NCI-H460 (cell line): ENCODE data around the gene TLCD2. TPM values are rescaled to one million over a fixed set of nuclear protein-coding genes. Genes with fewer than 3 reads are reported as not detected.
"Not testable (repeated sequence)": the region's sequence is repeated elsewhere in the genome, so short reads cannot be mapped to it uniquely, and the experiment has no call there.

Experiments used
- DNase-seq: peaks from one replicate; pipeline ENCODE4 v3.0.0-alpha.2; 2016; ENCODE audit warnings: low read depth; ENCODE audit errors: extremely low read depth
- total RNA-seq: library from RNA; depleted of rRNA; stranded (reverse); fragments of >200 nt; shearing (Covaris generic); gene quantifications from 2 replicates; pipeline ENCODE4 v1.2.3, GENCODE V29; 2014

The TLCD2 gene
- total RNA-seq, 1 experiment from 2014 or later: 1.6 TPM

DNA sequence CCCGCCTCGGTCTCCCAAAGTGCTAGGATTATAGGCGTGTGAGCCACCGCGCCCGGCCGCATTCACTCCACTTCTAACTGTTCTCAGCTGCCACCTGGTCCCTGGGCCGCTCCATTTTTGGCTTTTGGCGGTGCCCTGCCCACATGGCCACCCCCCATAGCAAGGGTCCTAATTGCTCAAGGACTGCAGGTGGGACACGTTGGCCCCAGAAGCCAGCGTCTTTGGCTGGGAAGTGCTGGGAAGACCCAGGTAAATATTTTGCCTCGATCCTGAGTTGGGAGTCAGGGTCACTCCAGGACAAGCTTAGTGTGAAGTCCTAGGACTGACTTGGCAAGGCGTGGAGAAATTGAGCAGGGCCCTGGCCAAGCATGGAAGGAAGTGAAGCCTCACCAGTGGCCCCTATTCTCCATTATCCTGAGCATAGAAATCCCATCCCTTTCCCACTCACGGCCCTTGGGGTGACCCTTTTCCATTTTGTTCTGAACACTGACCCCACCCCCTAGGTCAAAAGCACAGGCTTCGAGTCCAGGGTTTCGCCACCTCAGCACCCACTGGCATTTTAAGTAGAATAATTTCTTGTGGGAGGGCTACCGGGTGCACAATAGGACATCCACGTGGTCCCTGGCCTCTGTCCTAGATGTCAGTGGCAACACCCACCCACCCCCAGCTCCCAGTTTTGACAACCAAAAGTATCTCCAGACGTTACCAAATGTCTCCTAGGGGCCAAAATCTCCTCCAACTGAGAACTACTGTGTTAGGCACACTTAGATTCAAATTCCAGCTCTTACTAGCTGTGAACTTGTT is 8.4 kb upstream of the TLCD2 start:
- DNase-seq: no peak

DNA sequence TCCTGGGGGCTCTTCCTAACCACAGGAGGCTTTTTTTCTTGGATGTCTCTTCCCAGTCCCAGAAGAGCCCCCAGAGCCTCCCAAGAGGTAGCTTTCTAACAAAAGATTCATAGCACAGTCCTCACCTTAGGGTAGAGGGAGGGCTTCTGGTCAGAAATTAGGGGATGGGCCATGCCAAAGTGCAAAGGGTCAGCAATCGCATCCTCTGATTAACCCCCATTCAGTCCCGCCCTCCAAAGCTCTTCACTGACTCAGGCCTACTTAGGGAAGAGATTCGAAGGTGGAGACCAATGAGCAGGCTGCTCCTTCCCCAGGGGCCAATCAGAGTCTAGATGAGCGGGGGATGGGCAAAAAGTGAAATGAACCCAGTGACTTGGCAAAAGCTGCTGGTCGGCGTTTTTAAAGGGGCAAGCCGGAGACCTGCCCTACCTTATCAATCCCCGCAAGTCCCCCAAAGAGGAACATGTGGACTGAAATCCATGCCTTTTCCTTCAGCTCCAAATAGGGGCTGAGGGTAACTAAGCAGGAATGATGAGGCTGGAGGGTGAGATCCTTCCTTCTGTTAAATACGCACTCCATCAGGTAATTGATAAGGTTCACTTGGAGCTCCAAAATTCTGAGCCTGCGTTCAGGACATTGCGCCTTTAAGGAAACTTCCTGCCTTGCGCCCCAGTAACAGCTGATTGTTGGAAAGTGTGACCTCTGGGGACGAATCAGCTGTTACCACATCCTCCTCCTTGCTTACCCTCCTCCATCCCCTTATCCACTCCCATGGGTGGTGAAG is 6.9 kb upstream of the TLCD2 start:
- peak; percentile 100 for DNase-seq

DNA sequence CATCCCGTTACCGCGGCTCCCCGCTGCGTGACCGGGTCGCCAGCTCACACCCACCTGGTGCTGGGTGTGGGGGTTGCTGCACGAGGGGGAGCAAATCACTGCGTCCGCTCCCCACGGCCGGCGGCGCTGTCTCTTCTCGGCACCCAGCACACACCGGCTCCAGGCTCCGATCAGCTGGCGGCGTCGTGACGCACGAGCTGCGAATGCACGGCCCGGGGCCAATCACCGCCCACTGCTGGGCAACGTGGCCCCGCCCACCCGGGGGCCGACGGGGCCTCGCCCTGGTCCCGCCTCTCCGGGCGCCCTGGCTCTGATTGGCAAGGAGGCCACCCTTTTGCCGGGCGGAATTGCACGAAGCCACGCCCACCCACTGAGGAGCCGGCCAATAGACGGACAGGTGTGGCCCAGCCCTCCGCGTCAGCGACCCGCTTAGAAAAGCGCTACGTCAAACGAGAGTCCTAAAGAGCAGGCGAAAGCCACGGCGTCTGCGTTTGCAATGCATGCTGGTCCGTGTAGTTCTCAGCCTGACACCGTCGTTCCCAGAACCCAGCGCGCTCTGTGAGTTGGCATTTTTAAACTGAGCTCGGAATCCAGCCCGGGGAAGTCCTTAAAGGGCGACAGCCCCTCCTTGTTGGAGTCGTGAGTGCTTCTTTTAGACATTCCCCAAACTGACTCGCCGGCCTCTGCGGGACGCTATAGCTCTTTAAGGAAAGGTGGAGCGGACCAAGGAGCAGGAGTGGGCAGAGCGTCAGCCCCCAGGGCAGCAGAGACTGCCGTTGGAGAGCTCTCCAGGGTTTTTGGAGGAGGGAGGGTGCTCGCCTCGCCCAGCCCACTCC is 6.1 kb upstream of the TLCD2 start:
- DNase-seq: peak; percentile 100

DNA sequence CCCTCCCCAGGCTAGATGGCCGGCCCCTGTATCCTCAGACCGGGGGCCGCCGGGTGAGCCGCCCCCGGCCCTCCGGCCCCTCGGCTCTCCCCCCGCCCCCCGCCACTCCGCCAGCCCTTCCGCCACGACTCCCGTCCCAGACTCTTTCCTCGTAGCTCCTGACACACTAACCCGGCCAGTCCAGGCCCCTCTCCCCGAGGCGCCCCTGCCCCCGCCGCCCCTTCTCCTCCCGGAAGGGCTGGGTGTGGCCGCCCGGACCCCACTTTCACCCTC is 5.6 kb upstream of the TLCD2 start:
- no peak for DNase-seq

DNA sequence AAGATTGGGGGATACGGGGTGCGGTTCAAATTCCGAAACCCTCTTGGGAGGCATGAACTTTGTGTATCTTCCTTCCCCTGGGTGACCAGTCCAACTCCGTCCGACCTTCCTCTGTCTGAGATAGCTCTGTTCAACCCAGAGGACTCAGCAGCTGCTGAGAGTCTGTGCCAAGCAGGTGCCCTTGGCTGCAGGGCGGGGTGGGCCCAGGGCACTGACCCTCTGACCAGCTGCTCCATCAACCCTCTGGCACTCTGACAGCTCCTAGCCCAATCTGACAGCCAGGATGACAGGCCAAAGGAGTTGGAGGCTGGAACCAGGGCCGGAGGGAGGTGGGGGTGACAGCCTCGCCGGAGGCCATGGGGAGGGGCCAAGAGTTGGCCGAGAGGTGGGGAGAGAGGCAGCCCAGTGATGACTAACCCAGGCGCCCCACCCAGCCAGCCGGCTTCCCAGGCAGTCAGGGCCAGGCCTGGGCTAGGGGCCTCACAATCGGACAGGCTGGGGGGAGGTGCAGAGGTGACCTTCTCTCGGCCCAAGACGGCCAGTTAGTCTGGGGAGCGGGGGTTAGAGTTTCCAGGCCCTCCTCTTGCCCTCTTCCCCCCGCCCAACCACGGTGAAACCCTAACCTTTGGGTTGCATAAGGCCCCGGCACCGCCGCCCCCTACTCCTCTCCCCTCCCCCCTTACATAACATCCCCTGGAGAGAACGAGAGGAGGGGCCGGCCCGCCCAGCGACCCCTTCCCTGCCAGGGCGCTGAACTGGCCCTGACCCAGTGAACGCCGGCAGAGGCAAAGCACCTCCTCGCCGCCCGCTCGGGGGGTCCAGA is 5.0 kb upstream of the TLCD2 start:
- peak; percentile 85 for DNase-seq

DNA sequence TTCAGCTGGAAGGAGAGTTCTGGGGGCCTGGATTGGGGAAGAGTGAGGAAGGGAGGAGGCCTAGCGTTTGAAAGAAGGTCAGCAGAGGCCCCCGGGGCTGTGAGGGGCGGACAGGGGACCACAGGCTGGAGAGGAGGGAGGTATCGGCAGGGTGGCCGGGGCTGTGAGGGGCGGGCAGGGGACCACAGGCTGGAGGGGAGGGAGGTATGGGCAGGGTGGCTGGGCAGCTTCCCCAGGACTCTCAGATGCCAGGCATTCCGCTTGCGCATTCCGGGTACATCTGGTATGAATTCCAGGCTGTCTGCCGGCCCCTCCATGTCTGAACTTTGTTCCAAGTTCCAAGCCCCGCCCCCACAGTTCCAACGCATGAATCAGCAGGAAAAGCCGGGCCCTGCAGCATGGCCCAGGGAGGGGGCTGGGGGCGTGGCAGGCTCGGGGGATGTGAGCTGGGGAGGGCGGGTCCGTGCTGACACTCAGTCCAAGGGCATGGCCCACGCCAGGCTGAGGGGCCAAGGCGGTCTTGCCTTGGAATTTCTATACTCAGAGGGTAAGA is 4.3 kb upstream of the TLCD2 start:
- peak; percentile 94 for DNase-seq

DNA sequence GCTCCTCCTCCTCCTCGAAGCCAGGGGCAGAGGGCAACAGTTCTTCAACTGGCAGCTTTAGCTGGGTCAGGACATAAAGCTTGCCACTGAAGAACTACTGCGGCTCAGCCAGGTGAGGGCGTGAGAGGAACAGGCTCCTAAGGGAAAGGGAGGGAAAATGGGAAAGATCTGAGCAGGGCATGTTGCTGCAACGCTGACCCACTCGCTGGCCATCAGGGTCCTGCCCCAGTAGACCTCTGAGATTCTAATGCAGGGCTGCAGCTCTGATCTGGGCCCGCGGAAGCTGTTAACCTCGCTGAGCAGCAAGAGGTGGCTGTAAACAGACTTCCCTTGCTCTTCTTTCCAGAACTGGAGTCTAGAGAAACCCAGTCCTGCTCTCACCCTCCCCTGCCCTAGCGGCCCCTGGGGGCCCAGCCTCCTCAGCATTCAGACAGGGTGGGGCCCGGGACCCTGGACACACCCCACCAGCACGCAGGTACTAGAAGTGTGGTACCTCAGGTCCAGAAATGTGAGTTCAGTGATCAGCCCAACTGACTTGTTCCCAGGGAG is 3.8 kb upstream of the TLCD2 start:
- peak; percentile 71 for DNase-seq

DNA sequence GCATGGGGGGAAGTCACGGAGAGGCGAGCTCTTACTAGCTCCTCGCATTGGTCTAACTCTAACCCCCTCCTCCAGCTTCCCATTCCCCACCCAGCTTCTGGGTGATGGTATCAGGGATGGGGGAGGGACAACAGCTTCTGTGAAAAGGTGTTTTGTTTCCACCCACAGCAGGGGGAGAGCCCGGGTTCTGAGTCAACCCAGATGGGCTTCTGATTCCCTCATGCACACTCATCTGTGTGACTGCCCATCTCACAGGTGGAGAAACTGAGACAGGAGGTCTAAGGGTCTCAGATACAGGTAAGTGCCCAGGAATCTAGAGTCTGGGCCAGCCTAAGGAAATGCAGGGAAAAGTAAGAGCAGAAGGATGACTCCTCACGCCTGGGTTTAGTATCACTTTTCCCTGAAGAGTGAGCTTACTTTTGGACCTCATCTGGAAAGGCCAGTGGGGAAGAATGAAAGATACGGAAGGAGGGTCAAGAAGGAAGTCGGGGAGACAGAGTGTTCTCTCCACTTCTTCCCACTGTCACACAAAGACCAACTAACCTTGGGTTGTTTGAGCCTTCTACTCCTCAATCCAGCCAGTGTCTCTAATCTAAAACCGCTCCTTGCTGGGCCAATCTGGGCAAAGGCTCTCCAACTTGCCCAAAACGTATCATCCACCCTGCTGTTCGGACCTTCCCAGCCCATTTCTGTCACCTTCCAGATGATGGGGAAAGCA is 3.1 kb upstream of the TLCD2 start:
- no peak for DNase-seq

DNA sequence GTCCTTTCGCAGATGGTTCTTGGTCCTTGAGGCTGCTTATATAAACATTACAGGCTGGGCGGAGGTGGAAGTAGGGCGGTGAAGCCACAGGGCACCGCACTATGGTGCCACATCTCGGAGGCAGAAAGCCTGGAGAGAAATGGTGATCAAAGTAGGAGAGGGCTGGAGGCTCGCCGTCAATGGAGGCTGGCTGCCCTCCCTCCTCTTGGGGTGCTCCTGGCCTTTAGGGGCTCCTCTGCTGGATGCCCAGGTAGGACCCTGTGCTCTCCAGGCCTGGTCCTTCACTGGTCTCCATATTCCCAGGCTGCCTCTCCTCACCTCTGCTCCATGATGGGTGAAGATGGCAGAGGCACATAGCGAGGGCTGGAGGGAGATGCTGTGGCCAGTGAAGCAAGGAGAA is 2.1 kb upstream of the TLCD2 start:
- no peak for DNase-seq

DNA sequence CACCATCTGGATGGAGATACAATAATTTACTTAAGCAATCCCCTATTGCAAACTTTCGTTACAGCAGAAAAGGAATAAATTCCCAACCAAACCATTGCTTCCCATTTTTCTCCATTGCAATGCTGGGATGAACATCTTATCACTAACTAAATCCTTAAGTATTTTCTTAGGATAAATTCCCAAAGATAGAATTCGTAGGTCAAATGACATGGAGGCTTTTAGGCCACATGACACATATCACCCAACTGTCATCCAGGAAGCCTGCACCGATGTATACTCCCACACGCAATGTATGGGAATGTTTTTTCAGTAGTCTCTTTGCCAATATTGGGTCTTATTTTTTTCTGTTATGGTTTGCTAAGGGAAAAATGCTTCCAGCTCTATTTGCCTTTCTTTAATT is 1.6 kb upstream of the TLCD2 start:
- no peak for DNase-seq

DNA sequence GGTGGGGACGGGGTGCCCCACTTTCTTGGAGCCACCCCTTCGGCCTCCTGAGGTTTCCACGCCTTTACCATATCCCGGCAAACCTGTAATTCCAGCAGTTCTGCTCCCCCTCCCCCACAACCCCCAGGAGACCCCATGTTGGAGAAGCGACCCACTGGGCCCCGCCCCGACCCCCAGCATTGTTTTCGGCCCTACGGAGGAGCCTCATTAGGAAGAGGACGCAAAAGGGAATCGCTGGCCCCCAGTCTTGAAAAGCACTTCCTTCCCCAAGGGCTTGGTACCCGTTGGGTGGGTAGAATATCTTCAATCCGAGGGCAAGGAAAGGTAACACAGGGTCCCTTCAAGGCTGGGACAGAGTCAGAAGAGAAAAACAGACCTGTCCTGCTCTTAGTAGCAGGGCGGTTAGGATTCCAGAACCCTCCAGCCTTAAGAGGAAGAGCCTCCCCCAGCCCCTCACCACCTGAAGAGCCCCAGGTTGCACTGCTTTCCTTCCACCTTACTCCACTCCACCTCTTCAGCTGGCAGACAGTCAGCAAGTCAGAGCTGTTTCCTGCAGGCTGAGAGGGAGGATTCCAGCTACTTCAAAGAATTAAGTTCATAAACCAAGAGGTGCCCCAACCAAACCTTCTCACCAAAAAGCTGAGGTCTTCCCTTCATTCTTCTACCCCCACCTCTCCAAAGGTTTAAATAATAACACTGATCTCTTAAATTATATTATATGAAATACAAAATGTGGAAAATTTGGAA is 803 bp upstream of the TLCD2 start:
- DNase-seq: no peak

DNA sequence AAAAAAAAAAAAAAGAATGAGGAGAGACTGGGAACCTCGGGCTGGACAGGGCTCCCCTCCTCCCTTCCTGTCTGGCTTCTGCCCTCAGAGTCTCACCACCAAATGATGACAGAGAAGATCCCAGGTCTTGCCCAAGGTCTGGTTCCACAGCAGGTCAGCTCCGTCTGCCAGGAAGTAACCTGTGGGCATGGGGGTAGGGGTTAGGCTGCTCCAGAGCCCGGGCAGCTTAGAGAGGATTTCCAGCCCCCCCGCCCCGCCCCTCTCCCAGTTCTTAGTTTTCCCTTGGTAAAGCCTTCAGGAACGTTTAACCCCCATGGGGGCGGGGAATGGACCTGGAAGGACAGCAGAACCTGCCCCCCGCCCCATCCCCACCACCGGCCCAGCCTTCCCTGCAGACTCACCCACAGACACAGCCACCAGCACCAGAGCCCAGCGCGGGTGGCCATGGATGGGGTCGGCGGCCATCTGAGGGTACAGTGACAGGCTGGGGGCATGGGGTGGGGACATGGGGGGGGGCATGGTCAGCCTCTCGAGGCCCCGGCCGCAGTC is 700 bp downstream of the TLCD2 start:
- no peak for DNase-seq

DNA sequence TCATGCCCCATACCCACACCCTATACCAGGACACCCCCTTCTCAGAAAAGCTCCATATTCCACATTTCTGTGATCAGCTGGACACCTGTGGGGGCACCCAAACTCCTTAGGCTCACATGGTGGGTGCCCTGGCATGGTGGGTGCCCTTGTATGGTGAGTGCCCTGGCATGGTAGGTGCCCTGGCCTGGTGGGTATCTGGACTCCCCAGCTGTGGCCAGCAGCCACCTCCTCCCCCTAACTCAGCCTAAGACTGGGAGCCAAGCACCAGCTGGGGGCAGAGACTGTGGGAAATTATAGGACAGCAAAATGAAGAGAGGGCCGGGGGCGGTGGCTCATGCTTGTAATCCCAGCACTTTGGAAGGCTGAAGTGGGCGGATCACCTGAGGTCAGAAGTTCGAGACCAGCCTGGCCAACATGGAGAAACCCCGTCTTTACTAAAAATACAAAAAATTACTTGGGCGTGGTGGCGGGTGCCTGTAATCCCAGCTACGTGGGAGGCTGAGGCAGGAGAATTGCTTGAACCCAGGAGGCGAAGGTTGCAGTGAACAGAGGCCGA is 1.3 kb downstream of the TLCD2 start:
- DNase-seq: not testable (repeated sequence)

DNA sequence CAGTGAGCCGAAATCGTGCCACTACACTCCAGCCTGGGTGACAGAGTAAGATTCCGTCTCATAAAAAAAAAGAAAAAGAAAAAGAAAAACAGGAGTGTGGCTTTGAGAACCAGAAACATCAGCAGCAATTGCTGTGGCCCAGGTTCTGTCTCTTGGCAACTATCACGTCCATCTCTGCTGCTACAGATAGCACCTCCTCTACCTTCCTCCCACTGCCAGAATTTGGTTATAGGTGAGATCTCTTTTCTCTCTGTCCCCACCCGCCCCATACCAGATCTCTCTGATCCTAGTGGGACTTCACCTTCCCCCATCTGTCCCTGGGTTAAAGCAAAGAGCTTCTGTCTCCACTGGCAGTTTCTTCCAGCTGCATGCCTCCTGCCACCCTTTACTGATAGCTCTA is 3.1 kb downstream of the TLCD2 start:
- no peak for DNase-seq

DNA sequence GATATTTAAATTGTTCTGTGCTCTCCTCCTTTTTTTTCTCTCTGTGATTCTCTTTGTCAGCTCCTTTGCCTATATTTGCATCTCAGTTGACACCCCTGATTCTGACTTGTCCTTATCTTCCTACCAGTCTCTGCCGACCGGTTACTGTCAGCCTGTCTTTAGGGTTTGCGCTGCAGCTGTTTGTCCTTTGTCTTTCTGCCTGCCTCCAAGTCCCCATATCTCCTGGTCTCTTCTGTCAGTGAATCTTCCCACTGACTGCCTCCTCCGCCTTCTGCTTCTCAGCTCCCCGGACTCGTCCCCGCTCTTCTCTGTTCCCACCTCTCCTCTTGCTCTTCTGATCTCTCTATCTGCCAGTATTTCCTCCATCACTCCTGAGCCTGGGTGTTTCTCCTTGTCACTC is 5.2 kb downstream of the TLCD2 start:
- DNase-seq: no peak

DNA sequence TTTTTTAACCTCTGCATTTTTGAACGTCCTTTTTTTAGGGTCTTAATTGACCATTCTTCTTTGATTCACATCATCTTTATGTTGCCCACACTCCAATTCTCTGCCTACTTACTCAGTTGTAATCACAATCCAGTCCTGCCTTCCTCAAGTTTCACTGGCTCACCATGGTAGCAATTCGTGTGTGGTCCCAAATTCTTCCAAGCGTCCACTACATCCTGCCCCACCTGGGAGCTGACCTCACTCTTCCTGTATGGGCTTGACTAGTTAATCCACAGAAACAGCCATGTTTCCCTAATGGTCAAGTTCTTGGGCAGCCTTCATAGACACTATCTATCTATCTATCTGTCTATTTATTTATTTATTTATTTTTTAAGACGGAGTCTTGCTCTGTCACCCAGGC is 7.1 kb downstream of the TLCD2 start:
- no peak for DNase-seq

DNA sequence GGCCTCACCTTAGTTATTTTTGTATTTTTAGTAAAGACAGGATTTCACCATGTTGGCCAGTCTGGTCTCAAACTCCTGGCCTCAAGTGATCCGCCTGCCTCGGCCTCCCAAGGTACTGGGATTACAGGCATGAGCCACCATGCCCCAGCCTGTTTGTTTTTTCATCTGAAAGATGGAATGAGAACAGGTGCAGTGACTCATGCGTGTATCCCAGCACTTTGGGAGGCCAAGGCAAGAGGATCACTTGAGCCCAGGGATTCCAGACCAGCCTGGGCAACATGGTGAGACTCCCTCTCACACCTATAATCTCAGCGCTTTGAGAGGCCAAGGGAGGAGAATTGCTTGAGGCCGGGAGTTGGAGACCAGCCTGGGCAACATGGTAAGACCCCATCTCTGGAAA is 10.3 kb downstream of the TLCD2 start:
- DNase-seq: not testable (repeated sequence)

DNA sequence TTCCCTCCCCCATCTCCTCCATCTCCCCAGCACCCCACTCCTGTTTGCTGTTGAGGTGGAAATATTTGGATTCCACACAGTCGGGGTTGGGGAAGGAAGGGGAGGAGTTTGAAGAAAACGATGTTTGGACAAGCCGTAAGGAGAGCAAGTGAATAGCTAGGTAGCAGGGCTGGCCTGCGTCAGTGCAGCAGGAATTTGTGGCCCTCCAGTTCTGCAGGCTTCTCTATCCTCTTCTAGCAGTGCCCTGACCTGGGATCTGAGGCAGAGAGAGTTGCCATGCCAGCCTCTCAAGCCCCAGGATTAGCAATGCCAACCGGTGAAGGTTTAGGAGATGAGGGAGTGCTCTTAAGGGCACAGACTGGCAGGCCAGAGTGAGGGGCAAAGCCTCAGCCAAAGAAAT is 12.5 kb downstream of the TLCD2 start:
- DNase-seq: no peak
